Measurements from ENCODE around the gene NGF.

The NGF gene

GRCh38 chr1:115241309-115241708, 96.7 kb downstream of the NGF start:
- no peaks in the 10 kb centered on the region for H3K27me3 ChIP-seq
- no peaks in the 10 kb centered on the region for H3K9me3 ChIP-seq
- no peaks in the 10 kb centered on the region for H3K4me1 ChIP-seq

GRCh38 chr1:115240297-115240696, 97.8 kb downstream of the NGF start:
- H3K36me3 ChIP-seq: no peaks in the 10 kb centered on the region
- no peaks in the 10 kb centered on the region for H3K9me3 ChIP-seq
- no peak overlapping the region for H3K4me3 ChIP-seq (ENCODE audit: low read depth, low read length)
- H3K27me3 ChIP-seq: no peaks in the 10 kb centered on the region
- no peaks in the 10 kb centered on the region for H3K4me1 ChIP-seq
- TF ChIP-seq CTCF (IDR thresholded peaks at IDR 0.05; ENCODE audit: low read depth, low read length): no peak
- DNase-seq: no peak

More at GRCh38 chr1:115241309-115241708, 96.7 kb downstream of the NGF start:
- no peak for DNase-seq
- no peak overlapping the region for H3K4me3 ChIP-seq (ENCODE audit: low read depth, low read length)
- H3K36me3 ChIP-seq: no peaks in the 10 kb centered on the region
- no peak for TF ChIP-seq CTCF (IDR thresholded peaks at IDR 0.05; ENCODE audit: low read depth, low read length)

GRCh38 chr1:115239426-115239825, 98.6 kb downstream of the NGF start:
- no peak for DNase-seq
- TF ChIP-seq CTCF (IDR thresholded peaks at IDR 0.05; ENCODE audit: low read depth, low read length): no peak

GRCh38 chr1:115239148-115239422, 99.0 kb downstream of the NGF start:
- TF ChIP-seq CTCF (IDR thresholded peaks at IDR 0.05; ENCODE audit: low read depth, low read length): no peak
- H3K9me3 ChIP-seq: no peaks in the 10 kb centered on the region

More at GRCh38 chr1:115239426-115239825, 98.6 kb downstream of the NGF start:
- Histone ChIP-seq H3K4me3 (ENCODE audit: low read depth, low read length) (no peak overlapping the region), H3K9me3 (no peaks in the 10 kb centered on the region), H3K4me1 (no peaks in the 10 kb centered on the region), H3K36me3 (no peaks in the 10 kb centered on the region), H3K27me3 (no peaks in the 10 kb centered on the region)

GRCh38 chr1:115238336-115239147, 99.5 kb downstream of the NGF start:
- H3K36me3 ChIP-seq: no peaks in the 10 kb centered on the region
- no peak for TF ChIP-seq CTCF (IDR thresholded peaks at IDR 0.05; ENCODE audit: low read depth, low read length)
- no peaks in the 10 kb centered on the region for H3K4me1 ChIP-seq
- H3K9me3 ChIP-seq: no peaks in the 10 kb centered on the region
- no peak for DNase-seq
- no peaks in the 10 kb centered on the region for H3K27me3 ChIP-seq
- H3K4me3 ChIP-seq (ENCODE audit: low read depth, low read length): no peak overlapping the region

More at GRCh38 chr1:115239148-115239422, 99.0 kb downstream of the NGF start:
- Histone ChIP-seq H3K4me3 (ENCODE audit: low read depth, low read length) (no peak overlapping the region), H3K4me1 (no peaks in the 10 kb centered on the region), H3K36me3 (no peaks in the 10 kb centered on the region), H3K27me3 (no peaks in the 10 kb centered on the region)
- DNase-seq: no peak

GRCh38 chr1:115237507-115237906, 100.5 kb downstream of the NGF start:
- no peak overlapping the region for H3K4me3 ChIP-seq (ENCODE audit: low read depth, low read length)
- H3K36me3 ChIP-seq: no peaks in the 10 kb centered on the region
- no peaks in the 10 kb centered on the region for H3K9me3 ChIP-seq
- no peaks in the 10 kb centered on the region for H3K4me1 ChIP-seq
- no peaks in the 10 kb centered on the region for H3K27me3 ChIP-seq
- no peak for DNase-seq
- no peak for TF ChIP-seq CTCF (IDR thresholded peaks at IDR 0.05; ENCODE audit: low read depth, low read length)
